Endothelial cell of umbilical vein (primary cell): ENCODE data around the gene BCAR3. TPM values are rescaled to one million over a fixed set of nuclear protein-coding genes. Genes with fewer than 3 reads are reported as not detected.

Source experiments
- BruUV-seq: library from RNA; stranded (reverse); fragments of 400-500 nt; replicated peaks from 2 replicates; lab custom pipeline; 2021; lab: Mats Ljungman, UMichigan
- CTCF ChIA-PET: fragments of 300-600, 350-600 bp; sonication (Branson Sonifier 250); formaldehyde crosslinking; loops from one replicate; lab custom pipeline; 2021; ENCODE audit warnings: antibody characterized with exemption, inconsistent platforms; lab: Charles Lee
- POLR2A ChIA-PET: fragments of 300-600, 350-600 bp; sonication (Branson Sonifier 250); formaldehyde crosslinking; loops from one replicate; lab custom pipeline; 2021; ENCODE audit warnings: antibody characterized with exemption, inconsistent platforms; lab: Charles Lee
- DNase-seq: peaks from one replicate; pipeline ENCODE4 v3.0.0-alpha.2; 2011; ENCODE audit warnings: low read depth, low spot score
- FAIRE-seq: peaks from 2 replicates; lab custom pipeline; 2011; peaks lifted over from hg19 to GRCh38; lab: Jason Lieb, UNC
- H2AFZ ChIP-seq: 2 replicates; pipeline ENCODE4 v1.6.0; 2012; ENCODE audit warnings: low read depth, low read length, control low read depth, inconsistent platforms
- H3K27ac ChIP-seq: 2 replicates; pipeline ENCODE4 v1.5.1; 2011; ENCODE audit warnings: low read depth, mild to moderate bottlenecking, control low read depth, low read length, moderate library complexity; ENCODE audit not compliant: insufficient read depth
- H3K27me3 ChIP-seq, 2 experiments: 2 replicates each; pipeline versions ENCODE4 v1.6.0 to v1.6.1; 2011; ENCODE audit warnings: low read length in 2 of 2, mixed read lengths in 1 of 2; ENCODE audit not compliant: control insufficient read depth in 2 of 2, insufficient read depth in 2 of 2
- H3K36me3 ChIP-seq, 2 experiments: 2 replicates in 1 of 2; 3 replicates in 1 of 2; pipeline ENCODE4 v1.5.1; 2011; ENCODE audit warnings: low read length in 2 of 2, mild to moderate bottlenecking in 1 of 2, moderate library complexity in 1 of 2; ENCODE audit not compliant: control insufficient read depth in 2 of 2, insufficient read depth in 2 of 2; ENCODE audit errors: extremely low read depth in 1 of 2
- H3K4me1 ChIP-seq: 3 replicates; pipeline ENCODE4 v1.5.1; 2011; ENCODE audit warnings: mild to moderate bottlenecking, low read length; ENCODE audit not compliant: control insufficient read depth, insufficient read depth; ENCODE audit errors: extremely low read depth
- H3K4me2 ChIP-seq: 2 replicates; pipeline ENCODE4 v1.6.1; 2011; ENCODE audit warnings: low read length, control low read depth, mixed read lengths; ENCODE audit not compliant: insufficient read depth
- H3K4me3 ChIP-seq, 3 experiments: fragments of 200-600 bp in 1 of 3; sonication (generic), shearing (Covaris generic) in 1 of 3; replicated peaks in 1 of 3; 2 replicates each; pipeline ENCODE4 v1.5.1; 2011 to 2016; ENCODE audit warnings: control low read depth in 3 of 3, low read length in 3 of 3, mild to moderate bottlenecking in 2 of 3, inconsistent platforms in 1 of 3, low read depth in 1 of 3, moderate library complexity in 1 of 3; ENCODE audit not compliant: insufficient read depth in 1 of 3
- H3K79me2 ChIP-seq: 2 replicates; pipeline ENCODE4 v1.6.0; 2012; ENCODE audit warnings: low read length, inconsistent platforms; ENCODE audit not compliant: control insufficient read depth, insufficient read depth
- H3K9ac ChIP-seq: replicated peaks from 2 replicates; pipeline ENCODE3; 2011; ENCODE audit warnings: low read length, control low read depth; ENCODE audit not compliant: insufficient read depth; ENCODE audit errors: extremely low read depth
- H3K9me1 ChIP-seq: replicated peaks from 3 replicates; pipeline ENCODE4 v1.6.0; 2011; ENCODE audit warnings: mild to moderate bottlenecking, low read length; ENCODE audit not compliant: control insufficient read depth, insufficient read depth; ENCODE audit errors: extremely low read depth
- H3K9me3 ChIP-seq: replicated peaks from 2 replicates; pipeline ENCODE4 v1.5.1; 2012; ENCODE audit warnings: low read length, inconsistent platforms; ENCODE audit not compliant: control insufficient read depth, insufficient read depth
- H4K20me1 ChIP-seq: replicated peaks from 2 replicates; pipeline ENCODE3; 2011; ENCODE audit warnings: mild to moderate bottlenecking, low read length; ENCODE audit not compliant: control insufficient read depth, insufficient read depth; ENCODE audit errors: extremely low read depth
- CTCF ChIP-seq, 2 donors: IDR thresholded peaks; 1 replicate in 1 of 2; 2 replicates in 1 of 2; pipeline ENCODE4 v1.5.1; 2011; ENCODE audit warnings: low read length in 2 of 2, mild to moderate bottlenecking in 2 of 2, moderate library complexity in 2 of 2, control low read depth in 1 of 2, inconsistent platforms in 1 of 2, low read depth in 1 of 2; ENCODE audit not compliant: insufficient read depth in 1 of 2; ENCODE audit errors: extremely low read depth in 1 of 2
- EZH2 ChIP-seq: IDR thresholded peaks from 2 replicates; pipeline ENCODE4 v1.6.1; 2012; ENCODE audit warnings: borderline replicate concordance, low read depth, mild to moderate bottlenecking, moderate library complexity, low read length, inconsistent platforms; ENCODE audit not compliant: severe bottlenecking
- FOS ChIP-seq: IDR thresholded peaks from 2 replicates; pipeline ENCODE4 v1.6.1; 2011; ENCODE audit warnings: mild to moderate bottlenecking, low read length, moderate library complexity, borderline replicate concordance; ENCODE audit not compliant: insufficient read depth
- GATA2 ChIP-seq: IDR thresholded peaks from 2 replicates; pipeline ENCODE4 v1.7.0; 2011; ENCODE audit warnings: low read depth, mild to moderate bottlenecking, moderate library complexity, mixed read lengths, low read length; ENCODE audit not compliant: insufficient read length, insufficient read depth
- JUN ChIP-seq: IDR thresholded peaks from 2 replicates; pipeline ENCODE4 v1.6.1; 2011; ENCODE audit warnings: borderline replicate concordance, low read depth; ENCODE audit not compliant: insufficient read length, insufficient read depth
- MYC ChIP-seq: IDR thresholded peaks from one replicate; pipeline ENCODE4 v1.6.1; 2011; ENCODE audit warnings: mild to moderate bottlenecking, low read depth, low read length
- POLR2A ChIP-seq: IDR thresholded peaks from 2 replicates; pipeline ENCODE4 v1.6.1; 2012; ENCODE audit warnings: low read depth, mild to moderate bottlenecking, control low read depth, low read length
- POLR2AphosphoS5 ChIP-seq: IDR thresholded peaks from 2 replicates; pipeline ENCODE4 v1.6.1; 2012; ENCODE audit warnings: low read depth, mild to moderate bottlenecking, control low read depth, low read length, moderate library complexity; ENCODE audit not compliant: insufficient read depth
- dilution Hi-C: fragments of 300-500 bp; cut with MboI; formaldehyde crosslinking; loops from one replicate; pipeline ENCODE4 v1.15.0; 2019; ENCODE audit warnings: low sequenced_read_pairs; ENCODE audit not compliant: extremely low pct_ligation_motif_present
- intact Hi-C: fragments of 100-400 bp; cut with micrococcal nuclease; formaldehyde crosslinking; loops from one replicate; pipeline ENCODE4 v1.10.0; 2022
- polyA plus RNA-seq, 4 experiments: library from polyadenylated mRNA; depleted of rRNA in 3 of 4; stranded (reverse) in 3 of 4; unstranded in 1 of 4; fragments of >200 nt; gene quantifications; 2 replicates each; pipeline versions ENCODE4 v1.2.1 to v1.2.3, GENCODE V29; 2011 to 2012; ENCODE audit warnings: missing spikeins in 1 of 4
- total RNA-seq: library from RNA; stranded (reverse); gene quantifications from 2 replicates; pipeline ENCODE4 v1.2.3, GENCODE V29; 2021
- TF ChIP-seq, protein P1 (sequence below): IDR thresholded peaks from 2 replicates; pipeline ENCODE4 v1.6.1; 2011; ENCODE audit not compliant: insufficient read depth, insufficient read length

BCAR3 gene
- total and polyA plus RNA-seq, 2 donors (not counting 3 experiments of a cell fraction or from before 2014, with no cell fraction given) = 17.5 to 32.9 TPM

DNA sequence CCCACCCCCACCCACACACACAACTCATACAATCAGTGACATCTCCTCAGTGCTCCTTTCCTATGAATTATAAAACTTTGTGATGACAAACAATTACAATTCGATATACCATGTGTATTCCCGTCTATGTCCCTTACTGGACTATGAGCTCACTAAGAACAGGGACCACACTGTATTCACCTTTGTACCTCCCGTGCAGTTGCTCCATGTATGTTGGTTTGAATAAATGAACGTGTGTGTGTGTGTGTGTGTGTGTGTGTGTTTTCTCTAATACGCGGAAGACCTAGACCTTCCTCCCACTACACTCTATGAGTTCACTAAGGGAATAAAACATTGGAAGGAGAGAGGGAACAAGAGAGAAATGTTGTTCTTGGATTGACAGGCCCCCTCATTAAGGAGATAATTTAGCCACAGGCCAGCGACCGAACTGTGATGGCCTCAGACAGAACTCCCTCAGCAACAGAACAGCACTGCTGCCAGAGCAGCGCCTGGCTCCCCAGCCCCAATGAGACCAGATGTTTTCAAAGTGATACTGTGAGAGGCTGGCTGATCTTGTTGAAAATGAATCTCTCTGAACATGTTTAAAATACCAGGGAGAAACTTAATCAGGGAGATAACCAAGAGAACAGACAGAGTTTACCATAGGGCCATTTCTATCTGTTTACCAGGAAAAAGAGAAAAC, 21.7 kb downstream of the BCAR3 start:
- Histone ChIP-seq H2AFZ (no peak overlapping the region), H3K9ac (no peak overlapping the region), H3K27ac (no peak overlapping the region), H3K4me2 (no peak overlapping the region), H3K4me3 (no peak overlapping the region), H3K9me1 (no peaks in the 10 kb centered on the region), H3K9me3 (no peaks in the 10 kb centered on the region), H3K27me3 (no peaks in the 10 kb centered on the region), H3K4me1 (peaks cover 31% of the 10 kb centered on the region), H3K79me2 (peaks cover 87% of the 10 kb centered on the region), H4K20me1 (no peaks in the 10 kb centered on the region), H3K36me3 (peaks cover 2 to 3% of the 10 kb centered on the region in 2 experiments)
- no peak for DNase-seq
- ChIA-PET CTCF (interaction anchor here (3.5 kb wide), 1 partner anchor 154 kb away, joined by 16 read pairs; no protein-coding TSS in a partner anchor), POLR2A (no interaction called here)
- intact Hi-C loops (no loop called here), dilution Hi-C loops (loop anchor here (25.0 kb wide), 1 partner anchor 152 kb away; no protein-coding TSS in a partner anchor)
- no peak for FAIRE-seq
- TF ChIP-seq POLR2AphosphoS5 = no peak
- TF ChIP-seq CTCF (IDR thresholded peaks at IDR 0.05; ENCODE audit: extremely low read depth in 1 of 2, insufficient read depth in 1 of 2, low read depth in 1 of 2, low read length in 2 of 2) = no peak
- TF ChIP-seq MYC = no peak
- TF ChIP-seq, protein P1, sequence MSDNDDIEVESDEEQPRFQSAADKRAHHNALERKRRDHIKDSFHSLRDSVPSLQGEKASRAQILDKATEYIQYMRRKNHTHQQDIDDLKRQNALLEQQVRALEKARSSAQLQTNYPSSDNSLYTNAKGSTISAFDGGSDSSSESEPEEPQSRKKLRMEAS = no peak
- no peak for TF ChIP-seq EZH2
- TF ChIP-seq JUN = no peak
- no peak for TF ChIP-seq POLR2A
- no peak for TF ChIP-seq GATA2
- TF ChIP-seq FOS = no peak
- no TSS peak for BruUV-seq
